Ascending aorta (tissue), 2 donors: ENCODE data around the gene SAG. TPM values are rescaled to one million over a fixed set of nuclear protein-coding genes. Genes with fewer than 3 reads are reported as not detected.

Experiments used
- DNase-seq, 2 donors: peaks; one replicate each; pipeline ENCODE4 v3.0.0-alpha.2; 2019; ENCODE audit warnings: low spot score in 2 of 2
- H3K27ac ChIP-seq, 2 donors: fragments of 200-600 bp; sonication (generic); one replicate each; pipeline ENCODE4 v1.5.1; 2016 to 2017; ENCODE audit warnings: mild to moderate bottlenecking in 1 of 2
- H3K27me3 ChIP-seq: fragments of 200-600 bp; sonication (generic); one replicate; pipeline ENCODE4 v1.5.1; 2017
- H3K36me3 ChIP-seq, 2 donors: fragments of 200-600 bp; sonication (generic); one replicate each; pipeline ENCODE4 v1.5.1; 2016
- H3K4me1 ChIP-seq, 2 donors: fragments of 200-600 bp; sonication (generic); one replicate each; pipeline ENCODE4 v1.5.1; 2016 to 2017; ENCODE audit warnings: mild to moderate bottlenecking in 1 of 2
- H3K4me3 ChIP-seq, 2 donors: fragments of 200-600 bp; sonication (generic); one replicate each; pipeline ENCODE4 v1.5.1; 2016 to 2017; ENCODE audit warnings: mild to moderate bottlenecking in 1 of 2
- H3K9me3 ChIP-seq, 2 donors: fragments of 200-600 bp; sonication (generic); one replicate each; pipeline ENCODE4 v1.5.1; 2016
- CTCF ChIP-seq, 3 experiments: fragments of 200-600 bp in 2 of 3; fragments of 450-650 bp in 1 of 3; sonication (generic) in 2 of 3; IDR thresholded peaks; one replicate each; pipeline ENCODE4 v1.5.1; 2016 to 2019; ENCODE audit warnings: antibody characterized with exemption in 3 of 3, mild to moderate bottlenecking in 1 of 3, moderate library complexity in 1 of 3
- intact Hi-C: fragments of 100-400 bp; cut with DNase I; formaldehyde crosslinking; loops from one replicate; pipeline ENCODE4 v1.15.1; 2023
- total RNA-seq: library from RNA; depleted of rRNA; stranded (reverse); fragments of >200 nt; gene quantifications from one replicate; pipeline ENCODE4 v1.1.0, GENCODE V29; 2016

The SAG gene
- total RNA-seq, 1 donor from 2014 or later, result not detected

DNA sequence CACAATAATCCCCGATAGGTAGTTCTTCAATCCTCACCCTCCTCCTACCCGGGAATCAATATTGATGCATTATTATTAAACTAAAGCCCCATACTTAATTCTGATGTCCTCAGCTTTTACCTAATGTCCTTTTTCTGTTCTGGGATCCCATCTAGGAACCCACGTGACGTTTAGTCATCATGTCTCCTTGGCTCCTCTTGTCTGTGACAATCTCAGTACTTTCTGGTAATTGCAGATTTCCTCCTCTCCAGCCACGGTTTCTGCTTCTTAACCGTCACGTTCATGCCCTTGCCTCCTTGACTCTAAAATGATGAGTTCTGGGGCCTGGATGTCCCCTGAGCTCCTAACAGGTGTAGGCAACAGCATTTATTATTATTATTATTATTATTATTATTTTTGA is 43.8 kb downstream of the SAG start:
- intact Hi-C loops, result loop anchor here (5.0 kb wide), 1 partner anchor 216 kb away; the partner anchor contains the start of gene USP40
- peak in 1 of 2 donors; percentile 27 for DNase-seq
- no peak for TF ChIP-seq CTCF (IDR thresholded peaks at IDR 0.05)
- Histone ChIP-seq H3K9me3 (no peaks in the 10 kb centered on the region), H3K27ac (no peak overlapping the region), H3K4me3 (no peak overlapping the region), H3K4me1 (peaks cover 0 to 3% of the 10 kb centered on the region in 2 donors), H3K36me3 (no peaks in the 10 kb centered on the region), H3K27me3 (no peaks in the 10 kb centered on the region)

DNA sequence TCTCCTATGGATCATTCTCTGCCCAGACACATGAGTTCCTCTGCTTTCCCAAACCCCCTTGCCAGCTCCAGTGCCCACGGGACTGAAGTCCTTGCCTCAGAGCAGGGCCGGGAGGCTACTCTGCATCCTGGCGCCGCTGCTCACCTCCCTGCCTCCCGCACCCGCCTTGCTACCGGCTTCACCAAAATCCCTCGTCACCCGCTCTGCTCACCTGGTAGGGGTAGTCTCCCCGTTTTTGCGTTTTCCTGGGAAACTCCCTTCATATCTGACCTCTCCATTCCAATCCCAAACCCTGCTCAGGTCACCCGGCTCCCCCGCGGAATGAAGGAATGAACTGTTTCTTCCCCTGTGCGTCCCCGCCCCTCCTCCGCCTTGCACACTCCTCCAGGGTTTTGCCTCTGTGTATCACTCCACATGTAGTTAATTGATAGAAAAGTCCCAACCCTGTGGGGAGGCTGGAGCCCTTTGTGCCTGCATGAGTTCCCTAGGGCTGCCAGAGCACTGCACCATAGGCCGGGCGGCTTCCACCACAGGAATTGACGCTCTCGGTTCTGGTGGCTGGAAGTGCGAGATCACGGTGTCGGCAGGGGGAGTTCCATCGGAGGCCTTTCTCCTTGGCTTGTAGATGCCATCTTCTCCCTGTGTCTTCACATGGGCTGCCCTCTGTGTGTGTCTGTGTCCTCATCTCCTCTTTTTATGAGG is 44.7 kb downstream of the SAG start:
- Histone ChIP-seq H3K4me1 (peaks cover 0 to 7% of the 10 kb centered on the region in 2 donors), H3K9me3 (no peaks in the 10 kb centered on the region), H3K36me3 (no peaks in the 10 kb centered on the region), H3K27ac (no peak overlapping the region), H3K4me3 (no peak overlapping the region), H3K27me3 (no peaks in the 10 kb centered on the region)
- TF ChIP-seq CTCF (IDR thresholded peaks at IDR 0.05), result no peak
- intact Hi-C loops, result loop anchor here (5.0 kb wide), 1 partner anchor 215 kb away; the partner anchor contains the start of gene USP40
- peak in 1 of 2 donors; percentile 60 for DNase-seq

DNA sequence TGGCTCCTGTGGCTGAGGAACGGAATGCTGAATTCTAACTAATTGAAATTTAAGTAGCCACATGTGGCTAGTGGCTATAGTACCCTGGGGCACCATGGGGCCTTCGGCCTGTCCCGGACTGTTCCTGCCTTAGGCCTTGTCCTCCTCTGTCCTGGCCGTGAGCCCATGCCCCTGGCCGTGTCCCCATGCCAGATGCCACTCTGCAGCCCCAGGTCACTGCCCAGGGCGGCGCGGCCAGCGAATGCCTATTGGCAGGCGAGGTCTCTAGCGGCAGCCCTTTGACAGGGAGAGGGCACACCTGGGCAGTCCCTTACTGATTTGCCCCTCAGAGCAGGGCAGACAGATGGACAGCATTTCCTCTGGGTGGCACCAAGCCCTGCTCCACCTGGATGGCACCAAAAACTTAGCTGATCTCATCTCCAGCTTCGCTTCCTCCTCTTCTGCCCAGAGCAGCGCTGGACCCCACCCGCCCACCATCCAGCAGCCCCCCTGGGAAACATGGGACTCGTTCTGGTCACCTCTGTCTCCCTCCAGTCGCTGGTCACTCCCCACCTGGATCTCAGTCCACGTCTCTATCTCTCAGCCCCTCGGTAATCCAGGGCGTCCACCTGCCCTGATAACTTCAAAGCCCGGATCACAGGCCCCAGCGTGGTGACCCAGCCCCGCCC is 45.6 kb downstream of the SAG start:
- peaks cover 0 to 10% of the 10 kb centered on the region in 2 donors for H3K4me1 ChIP-seq
- DNase-seq, result peak in 1 of 2 donors; percentile 65
- intact Hi-C loops, result loop anchor here (5.0 kb wide), 1 partner anchor 214 kb away; the partner anchor contains the start of gene USP40
- H3K27ac ChIP-seq, result no peak overlapping the region
- H3K4me3 ChIP-seq, result peak overlapping the region; percentile 77 to 78
- H3K36me3 ChIP-seq, result no peaks in the 10 kb centered on the region
- TF ChIP-seq CTCF (IDR thresholded peaks at IDR 0.05), result no peak
- H3K27me3 ChIP-seq, result no peaks in the 10 kb centered on the region
- no peaks in the 10 kb centered on the region for H3K9me3 ChIP-seq

GRCh38 chr2:233353769-233354499 is 46.3 kb downstream of the SAG start, which contains the start of gene DGKD:
Gene DGKD (plus strand): TSS chr2:233354494. CDS start chr2:233354519, 25 bp downstream.
- Histone ChIP-seq H3K9me3 (no peaks in the 10 kb centered on the region), H3K4me3 (peak within 1 kb of the TSS; percentile 77 to 78), H3K27me3 (no peaks in the 10 kb centered on the region), H3K4me1 (peaks cover 0 to 10% of the 10 kb centered on the region in 2 donors), H3K27ac (peak within 1 kb of the TSS in 1 of 2 donors; percentile 46), H3K36me3 (no peaks in the 10 kb centered on the region)
- peak in 1 of 2 donors; percentile 68 for DNase-seq
- intact Hi-C loops, result loop anchor here (1.0 to 5.0 kb wide), 4 partner anchors 33 to 213 kb away; partner anchors contain the start of gene USP40
- peak in 2 of 3 experiments; percentile 33 to 51 for TF ChIP-seq CTCF (IDR thresholded peaks at IDR 0.05)

DNA sequence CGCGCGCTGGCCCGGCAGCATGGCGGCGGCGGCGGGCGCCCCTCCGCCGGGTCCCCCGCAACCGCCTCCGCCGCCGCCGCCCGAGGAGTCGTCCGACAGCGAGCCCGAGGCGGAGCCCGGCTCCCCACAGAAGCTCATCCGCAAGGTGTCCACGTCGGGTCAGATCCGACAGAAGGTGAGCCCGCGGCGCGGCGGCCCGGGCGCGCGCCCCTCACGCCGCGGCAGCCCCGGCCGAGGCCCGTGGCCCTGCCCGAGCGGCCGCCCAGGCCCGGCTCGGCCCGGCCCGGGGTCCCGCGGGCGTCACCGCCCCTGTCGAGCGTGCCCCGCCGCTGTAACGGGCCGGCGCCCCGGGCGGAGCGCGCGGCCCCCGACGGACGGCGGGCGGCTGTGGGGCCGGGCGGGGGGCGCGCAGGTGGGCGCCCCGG is 46.9 kb downstream of the SAG start:
- TF ChIP-seq CTCF (IDR thresholded peaks at IDR 0.05), result no peak
- intact Hi-C loops, result loop anchor here (1.0 to 5.0 kb wide), 4 partner anchors 33 to 213 kb away; partner anchors contain the start of gene USP40
- no peak for DNase-seq

More for the DNA sequence above, 46.9 kb downstream of the SAG start:
- no peak overlapping the region for H3K27ac ChIP-seq
- no peaks in the 10 kb centered on the region for H3K9me3 ChIP-seq
- H3K36me3 ChIP-seq, result no peaks in the 10 kb centered on the region
- peaks cover 0 to 10% of the 10 kb centered on the region in 2 donors for H3K4me1 ChIP-seq
- no peaks in the 10 kb centered on the region for H3K27me3 ChIP-seq
- peak overlapping the region; percentile 77 to 78 for H3K4me3 ChIP-seq
